ENCODE results near the gene CHD5. TPM values are rescaled to one million over a fixed set of nuclear protein-coding genes. Genes with fewer than 3 reads are reported as not detected.

CHD5 gene
- total RNA-seq, 1 donor from 2014 or later, result 0.42 TPM

DNA sequence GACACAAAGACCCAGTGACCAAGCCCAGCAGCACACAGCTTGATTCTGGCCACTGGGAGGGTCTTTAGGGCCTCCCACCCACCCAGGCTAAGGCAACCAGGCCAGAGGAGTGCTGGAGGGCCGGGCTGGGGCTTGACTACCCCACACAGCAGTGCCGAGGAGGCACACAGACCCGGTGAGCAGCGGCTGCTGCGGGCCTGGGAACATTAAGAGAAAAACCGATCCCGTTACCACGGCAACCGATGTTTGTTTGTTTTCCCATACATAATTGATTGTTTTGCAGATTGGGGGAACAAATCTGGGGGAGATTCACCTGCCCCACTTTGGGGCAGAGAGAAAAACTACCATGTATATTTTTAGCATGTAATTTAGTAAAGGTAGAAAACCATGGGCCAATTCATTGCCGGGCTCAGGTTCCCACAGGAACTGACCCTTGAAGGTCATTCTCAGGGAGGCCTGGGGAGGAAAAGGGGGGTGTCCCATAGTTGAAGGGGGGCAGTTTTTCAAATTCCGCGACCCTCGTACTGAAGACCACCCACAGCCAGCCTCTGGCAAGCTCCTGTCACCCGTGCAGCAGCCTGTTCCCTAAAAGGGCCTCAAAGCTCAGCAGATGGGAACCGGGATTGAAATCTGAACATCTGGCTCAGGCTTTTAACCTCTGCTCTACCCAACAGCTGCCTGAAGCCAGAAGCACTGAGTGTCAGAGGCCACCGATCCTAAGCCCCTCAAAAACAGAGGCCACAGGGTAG, 35.3 kb downstream of the CHD5 start:
- Mint-ChIP-seq H3K27me3 (ENCODE audit: low read depth) (peaks cover 18% of the 10 kb centered on the region), H3K4me1 (ENCODE audit: low read depth) (peaks cover 3% of the 10 kb centered on the region), H3K9me3 (ENCODE audit: low read depth) (no peaks in the 10 kb centered on the region), H3K36me3 (ENCODE audit: low read depth) (peaks cover 3% of the 10 kb centered on the region), H3K27ac (ENCODE audit: unreplicated experiment) (no peak overlapping the region), H3K4me3 (ENCODE audit: unreplicated experiment) (no peak overlapping the region)
- DNase-seq (ENCODE audit: low spot score), result no peak
- TF ChIP-seq, protein P1, sequence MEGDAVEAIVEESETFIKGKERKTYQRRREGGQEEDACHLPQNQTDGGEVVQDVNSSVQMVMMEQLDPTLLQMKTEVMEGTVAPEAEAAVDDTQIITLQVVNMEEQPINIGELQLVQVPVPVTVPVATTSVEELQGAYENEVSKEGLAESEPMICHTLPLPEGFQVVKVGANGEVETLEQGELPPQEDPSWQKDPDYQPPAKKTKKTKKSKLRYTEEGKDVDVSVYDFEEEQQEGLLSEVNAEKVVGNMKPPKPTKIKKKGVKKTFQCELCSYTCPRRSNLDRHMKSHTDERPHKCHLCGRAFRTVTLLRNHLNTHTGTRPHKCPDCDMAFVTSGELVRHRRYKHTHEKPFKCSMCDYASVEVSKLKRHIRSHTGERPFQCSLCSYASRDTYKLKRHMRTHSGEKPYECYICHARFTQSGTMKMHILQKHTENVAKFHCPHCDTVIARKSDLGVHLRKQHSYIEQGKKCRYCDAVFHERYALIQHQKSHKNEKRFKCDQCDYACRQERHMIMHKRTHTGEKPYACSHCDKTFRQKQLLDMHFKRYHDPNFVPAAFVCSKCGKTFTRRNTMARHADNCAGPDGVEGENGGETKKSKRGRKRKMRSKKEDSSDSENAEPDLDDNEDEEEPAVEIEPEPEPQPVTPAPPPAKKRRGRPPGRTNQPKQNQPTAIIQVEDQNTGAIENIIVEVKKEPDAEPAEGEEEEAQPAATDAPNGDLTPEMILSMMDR (IDR thresholded peaks at IDR 0.05), result no peak

DNA sequence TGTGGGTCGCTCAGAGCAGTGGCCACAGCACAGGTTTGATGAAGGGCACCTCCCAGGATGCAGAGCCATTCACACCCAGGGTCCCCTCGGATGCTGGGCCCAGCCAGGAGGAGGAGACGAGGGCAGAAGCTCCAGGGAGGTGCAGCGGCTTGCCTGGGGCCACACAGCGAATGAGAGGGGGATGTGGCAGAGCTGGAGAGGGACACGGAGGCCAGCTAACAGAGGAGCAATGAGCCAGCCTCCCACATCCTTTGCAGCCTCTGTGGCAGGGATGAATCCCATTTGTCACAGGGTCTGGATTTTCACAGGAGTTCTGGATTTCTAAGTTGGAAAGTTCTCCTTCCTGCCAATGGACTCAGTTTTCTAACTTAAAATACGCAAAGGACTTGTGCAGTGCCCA, 35.9 kb downstream of the CHD5 start:
- H3K4me1 Mint-ChIP-seq (ENCODE audit: low read depth), result peaks cover 3% of the 10 kb centered on the region
- no peak overlapping the region for H3K27ac Mint-ChIP-seq (ENCODE audit: unreplicated experiment)
- no peaks in the 10 kb centered on the region for H3K9me3 Mint-ChIP-seq (ENCODE audit: low read depth)
- peaks cover 18% of the 10 kb centered on the region for H3K27me3 Mint-ChIP-seq (ENCODE audit: low read depth)
- TF ChIP-seq, protein P1 (IDR thresholded peaks at IDR 0.05), result no peak
- no peak overlapping the region for H3K4me3 Mint-ChIP-seq (ENCODE audit: unreplicated experiment)
- peaks cover 3% of the 10 kb centered on the region for H3K36me3 Mint-ChIP-seq (ENCODE audit: low read depth)
- DNase-seq (ENCODE audit: low spot score), result no peak

DNA sequence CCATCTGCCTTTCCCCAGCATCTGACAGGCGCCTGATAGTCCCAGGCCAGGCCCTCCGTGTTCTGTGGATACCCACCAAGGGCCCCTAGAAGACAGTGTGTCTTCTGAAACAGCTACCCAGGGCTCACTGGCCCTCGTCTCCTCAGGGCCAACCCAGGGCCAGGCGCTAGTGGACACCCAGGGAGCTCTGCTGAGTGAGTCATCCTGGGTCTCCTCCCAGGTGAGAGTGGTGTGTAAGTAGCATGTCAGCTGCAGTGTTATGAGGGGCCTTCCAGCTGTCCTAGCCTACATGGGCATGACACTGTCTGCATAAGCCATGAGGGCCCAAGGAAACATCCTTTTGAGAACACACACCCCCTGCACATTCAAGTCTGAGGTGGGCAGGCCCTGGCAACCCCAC, 36.7 kb downstream of the CHD5 start:
- TF ChIP-seq, protein P1 (IDR thresholded peaks at IDR 0.05), result no peak
- Mint-ChIP-seq H3K9me3 (ENCODE audit: low read depth) (no peaks in the 10 kb centered on the region), H3K27me3 (ENCODE audit: low read depth) (peaks cover 19% of the 10 kb centered on the region), H3K4me1 (ENCODE audit: low read depth) (peaks cover 1% of the 10 kb centered on the region), H3K36me3 (ENCODE audit: low read depth) (peaks cover 3% of the 10 kb centered on the region), H3K27ac (ENCODE audit: unreplicated experiment) (no peak overlapping the region), H3K4me3 (ENCODE audit: unreplicated experiment) (no peak overlapping the region)
- DNase-seq (ENCODE audit: low spot score), result no peak

DNA sequence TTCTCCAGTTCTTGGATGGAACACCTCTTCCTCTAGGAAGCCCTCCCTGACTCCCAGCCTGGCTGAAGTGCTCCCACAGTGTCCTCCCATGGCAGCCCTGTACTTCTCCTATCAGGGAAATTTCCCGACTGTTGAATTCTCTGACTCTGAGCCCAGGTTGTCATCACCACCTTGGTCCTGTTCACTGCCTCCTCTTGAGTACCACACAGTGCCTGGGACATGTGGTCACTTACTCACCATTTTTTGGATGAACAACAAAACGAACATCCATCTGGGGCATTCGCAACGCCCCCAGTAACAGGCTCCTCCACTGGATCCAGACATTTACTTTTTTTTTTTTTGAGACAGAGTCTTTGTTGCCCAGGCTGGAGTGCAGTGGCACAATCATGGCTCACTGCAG, 37.4 kb downstream of the CHD5 start:
- peaks cover 13% of the 10 kb centered on the region for H3K27me3 Mint-ChIP-seq (ENCODE audit: low read depth)
- TF ChIP-seq, protein P1 (IDR thresholded peaks at IDR 0.05), result no peak
- no peak overlapping the region for H3K27ac Mint-ChIP-seq (ENCODE audit: unreplicated experiment)
- DNase-seq (ENCODE audit: low spot score), result no peak
- peaks cover 3% of the 10 kb centered on the region for H3K36me3 Mint-ChIP-seq (ENCODE audit: low read depth)
- no peaks in the 10 kb centered on the region for H3K9me3 Mint-ChIP-seq (ENCODE audit: low read depth)
- H3K4me3 Mint-ChIP-seq (ENCODE audit: unreplicated experiment), result no peak overlapping the region
- H3K4me1 Mint-ChIP-seq (ENCODE audit: low read depth), result no peaks in the 10 kb centered on the region

DNA sequence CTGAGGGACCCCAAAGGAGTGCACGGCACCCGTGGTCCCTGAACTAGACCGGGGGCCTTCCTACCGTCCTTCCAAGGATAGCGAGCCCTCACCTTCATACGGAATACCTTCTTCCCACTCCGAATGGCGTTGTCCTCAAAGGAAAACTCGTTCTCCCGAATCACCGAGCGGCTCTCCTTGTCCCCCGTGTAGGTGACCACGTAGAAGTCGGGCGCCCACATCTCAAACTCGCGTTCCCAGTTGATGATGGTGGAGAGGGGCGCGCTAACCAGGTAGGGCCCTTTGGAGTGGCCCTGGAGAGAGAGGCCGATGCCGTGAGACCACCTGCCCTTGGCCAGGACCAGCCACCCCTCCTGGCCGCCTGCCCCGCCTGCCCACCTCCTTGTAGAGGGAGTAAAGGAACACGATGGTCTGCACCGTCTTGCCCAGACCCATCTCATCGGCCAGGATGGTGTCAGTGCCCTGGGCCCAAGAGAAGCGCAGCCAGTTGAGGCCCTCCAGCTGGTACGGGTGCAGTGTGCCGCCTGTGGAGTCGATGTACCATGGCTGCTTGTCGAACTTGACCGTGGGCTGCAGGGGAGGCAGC, 38.0 kb downstream of the CHD5 start:
- DNase-seq (ENCODE audit: low spot score), result no peak
- Mint-ChIP-seq H3K4me3 (ENCODE audit: unreplicated experiment) (no peak overlapping the region), H3K36me3 (ENCODE audit: low read depth) (peaks cover 3% of the 10 kb centered on the region), H3K4me1 (ENCODE audit: low read depth) (no peaks in the 10 kb centered on the region), H3K27me3 (ENCODE audit: low read depth) (peaks cover 13% of the 10 kb centered on the region), H3K27ac (ENCODE audit: unreplicated experiment) (no peak overlapping the region), H3K9me3 (ENCODE audit: low read depth) (no peaks in the 10 kb centered on the region)
- TF ChIP-seq, protein P1 (IDR thresholded peaks at IDR 0.05), result no peak

Data from chondrocyte (in vitro differentiated cells).